ENCODE measurements around the gene PNMA6E. TPM values are rescaled to one million over a fixed set of nuclear protein-coding genes. Genes with fewer than 3 reads are reported as not detected.
A peak's percentile ranks its signal among the peaks of the same experiment; 100 is the strongest.

Gene PNMA6E
- total and polyA plus RNA-seq, 2 of the 13 experiments (the other 11 are each of a cell fraction or from before 2014, with no cell fraction given), result not detected

- no peaks in the 10 kb centered on the region for H4K20me1 ChIP-seq (ENCODE audit: insufficient read depth, low read length)
- POLR2A ChIA-PET, result no interaction called here
- ATAC-seq (peak; percentile 18; the same call in 2 of the 3 replicates), DNase-seq (ENCODE audit: low spot score) (no peak), FAIRE-seq (no peak)
- no peaks in the 10 kb centered on the region for H3K4me1 ChIP-seq (ENCODE audit: insufficient read depth, low read length)
- BruUV-seq (replicated peaks), result no TSS peak
- no peak overlapping the region for H3K27ac ChIP-seq (ENCODE audit: extremely low read length, insufficient read depth, low read length)
- WGBS (ENCODE audit: low lambda C conversion rate), result 67% methylated on average over 10 of the region's 25 CpGs
- no peak overlapping the region for H3K4me3 ChIP-seq (replicated peaks in 1 of 3; ENCODE audit: insufficient read depth in 1 of 3, low read depth in 2 of 3, low read length in 3 of 3)
- in situ Hi-C loops (cut with HindIII; ENCODE audit: extremely low pct_ligation_motif_present, low pct_unique_long_range_greater_than_20kb) (no loop called here), intact Hi-C loops (cut with micrococcal nuclease; ENCODE audit: unreplicated experiment) (no loop called here)
- no peaks in the 10 kb centered on the region for H3K79me2 ChIP-seq (ENCODE audit: insufficient read depth, low read length)
- no peaks in the 10 kb centered on the region for H3K9me3 ChIP-seq (ENCODE audit: low read length)
- no peak overlapping the region for H3K9ac ChIP-seq (ENCODE audit: insufficient read depth, low read depth, low read length)
- CTCF ChIA-PET (ENCODE audit: low intra/inter-chr PET ratio, low total read pairs), result no interaction called here
- H3K4me2 ChIP-seq (ENCODE audit: low read depth, low read length), result no peak overlapping the region
- H2AFZ ChIP-seq (ENCODE audit: low read length), result no peak overlapping the region
- no peaks in the 10 kb centered on the region for H3K36me3 ChIP-seq (replicated peaks in 1 of 2; ENCODE audit: control insufficient read depth in 1 of 2, insufficient read depth in 2 of 2, low read length in 2 of 2)
- H3K27me3 ChIP-seq (ENCODE audit: control insufficient read depth in 1 of 2, insufficient read depth in 2 of 2, low read length in 2 of 2), result no peaks in the 10 kb centered on the region; a peak in 1 of 5 replicates
- TF ChIP-seq ZNF616 (CRISPR knock-in tag; IDR thresholded peaks at IDR 0.05; ENCODE audit: low read depth), result no peak
- no peak for TF ChIP-seq ZNF367 (CRISPR knock-in tag; IDR thresholded peaks at IDR 0.05; ENCODE audit: borderline replicate concordance)
- TF ChIP-seq NR1H2 (CRISPR knock-in tag; IDR thresholded peaks at IDR 0.05; ENCODE audit: borderline replicate concordance, low read depth), result no peak
- TF ChIP-seq XBP1 (CRISPR knock-in tag; IDR thresholded peaks at IDR 0.05), result no peak
- no peak for TF ChIP-seq NR3C1 (CRISPR knock-in tag; IDR thresholded peaks at IDR 0.05)
- no peak for TF ChIP-seq EED (CRISPR knock-in tag; IDR thresholded peaks at IDR 0.05)
- TF ChIP-seq TCF7L2 (IDR thresholded peaks at IDR 0.05; ENCODE audit: low read depth, low read length), result no peak
- TF ChIP-seq AKNA (CRISPR knock-in tag; IDR thresholded peaks at IDR 0.05; ENCODE audit: borderline replicate concordance), result no peak
- TF ChIP-seq, protein P1, sequence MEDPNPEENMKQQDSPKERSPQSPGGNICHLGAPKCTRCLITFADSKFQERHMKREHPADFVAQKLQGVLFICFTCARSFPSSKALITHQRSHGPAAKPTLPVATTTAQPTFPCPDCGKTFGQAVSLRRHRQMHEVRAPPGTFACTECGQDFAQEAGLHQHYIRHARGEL (CRISPR knock-in tag; IDR thresholded peaks at IDR 0.05), result no peak
- TF ChIP-seq RFX5 (IDR thresholded peaks at IDR 0.05; ENCODE audit: low read depth, low read length), result no peak
- no peak for TF ChIP-seq AGO1 (IDR thresholded peaks at IDR 0.05; ENCODE audit: low read depth, low read length, poor library complexity, severe bottlenecking)
- no peak for TF ChIP-seq REXO4 (CRISPR knock-in tag; IDR thresholded peaks at IDR 0.05; ENCODE audit: borderline replicate concordance)
- TF ChIP-seq, protein P2, sequence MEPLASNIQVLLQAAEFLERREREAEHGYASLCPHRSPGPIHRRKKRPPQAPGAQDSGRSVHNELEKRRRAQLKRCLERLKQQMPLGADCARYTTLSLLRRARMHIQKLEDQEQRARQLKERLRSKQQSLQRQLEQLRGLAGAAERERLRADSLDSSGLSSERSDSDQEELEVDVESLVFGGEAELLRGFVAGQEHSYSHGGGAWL (CRISPR knock-in tag; IDR thresholded peaks at IDR 0.05), result no peak
- TF ChIP-seq CBX5 (CRISPR knock-in tag; IDR thresholded peaks at IDR 0.05; ENCODE audit: borderline replicate concordance), result no peak
- TF ChIP-seq, protein P3, sequence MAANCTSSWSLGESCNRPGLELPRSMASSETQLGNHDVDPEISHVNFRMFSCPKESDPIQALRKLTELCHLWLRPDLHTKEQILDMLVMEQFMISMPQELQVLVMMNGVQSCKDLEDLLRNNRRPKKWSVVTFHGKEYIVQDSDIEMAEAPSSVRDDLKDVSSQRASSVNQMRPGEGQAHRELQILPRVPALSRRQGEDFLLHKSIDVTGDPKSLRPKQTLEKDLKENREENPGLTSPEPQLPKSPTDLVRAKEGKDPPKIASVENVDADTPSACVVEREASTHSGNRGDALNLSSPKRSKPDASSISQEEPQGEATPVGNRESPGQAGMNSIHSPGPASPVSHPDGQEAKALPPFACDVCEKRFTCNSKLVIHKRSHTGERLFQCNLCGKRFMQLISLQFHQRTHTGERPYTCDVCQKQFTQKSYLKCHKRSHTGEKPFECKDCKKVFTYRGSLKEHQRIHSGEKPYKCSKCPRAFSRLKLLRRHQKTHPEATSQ (CRISPR knock-in tag; IDR thresholded peaks at IDR 0.05; ENCODE audit: borderline replicate concordance), result no peak
- no peak for TF ChIP-seq MIER2 (CRISPR knock-in tag; IDR thresholded peaks at IDR 0.05)
These were observed 42.6 kb upstream of the PNMA6E start for GRCh38 chrX:153443476-153444332.

All from HepG2 (cell line).